Vagina (tissue), 2 donors: ENCODE measurements around the gene GRIK4. TPM values are rescaled to one million over a fixed set of nuclear protein-coding genes. Genes with fewer than 3 reads are reported as not detected.
A peak's percentile ranks its signal among the peaks of the same experiment; 100 is the strongest.

ENCODE experiments used
- DNase-seq, 2 donors: peaks; one replicate each; pipeline ENCODE4 v3.0.0-alpha.2; 2017; ENCODE audit errors: extremely low spot score in 2 of 2
- H3K27ac ChIP-seq: fragments of 200-600 bp; sonication (generic); one replicate; pipeline ENCODE4 v1.5.1; 2019
- H3K27me3 ChIP-seq: fragments of 200-600 bp; sonication (generic); one replicate; pipeline ENCODE4 v1.5.1; 2019
- H3K36me3 ChIP-seq, 2 donors: fragments of 200-600 bp; sonication (generic); one replicate each; pipeline ENCODE4 v1.5.1; 2017 to 2019
- H3K4me1 ChIP-seq: fragments of 200-600 bp; sonication (generic); one replicate; pipeline ENCODE4 v1.5.1; 2019
- H3K4me3 ChIP-seq, 2 donors: fragments of 200-600 bp; sonication (generic); 1 replicate in 1 of 2; 2 replicates in 1 of 2; pipeline ENCODE4 v1.5.1; 2016 to 2019
- H3K9me3 ChIP-seq: fragments of 200-600 bp; sonication (generic); one replicate; pipeline ENCODE4 v1.5.1; 2019
- POLR2A ChIP-seq, 2 donors: fragments of 450-650 bp; IDR thresholded peaks; one replicate each; pipeline ENCODE4 v1.6.1; 2017; ENCODE audit warnings: antibody characterized with exemption in 2 of 2, mild to moderate bottlenecking in 2 of 2, moderate library complexity in 2 of 2
- POLR2AphosphoS5 ChIP-seq, 2 donors: sonication (generic); formaldehyde crosslinking; IDR thresholded peaks; one replicate each; pipeline ENCODE4 v1.9.0; 2017; ENCODE audit warnings: antibody characterized with exemption in 2 of 2, mild to moderate bottlenecking in 2 of 2, low read depth in 1 of 2; ENCODE audit not compliant: insufficient read depth in 1 of 2
- intact Hi-C: fragments of 100-400 bp; cut with DNase I; formaldehyde crosslinking; loops from one replicate; pipeline ENCODE4 v1.15.1; 2023
- total RNA-seq: library from RNA; depleted of rRNA; stranded (reverse); fragments of >200 nt; gene quantifications from one replicate; pipeline ENCODE4 v1.2.3, GENCODE V29; 2016
- TF ChIP-seq, protein P1 (sequence below), 3 experiments: fragments of 450-650 bp in 2 of 3; fragments of 200-600 bp in 1 of 3; sonication (generic) in 1 of 3; IDR thresholded peaks; one replicate each; pipeline ENCODE4 v1.5.1; 2017 to 2019; ENCODE audit warnings: antibody characterized with exemption in 3 of 3, mild to moderate bottlenecking in 2 of 3, moderate library complexity in 2 of 3

The GRIK4 gene
- total RNA-seq, 1 donor from 2014 or later = 0.25 TPM

DNA sequence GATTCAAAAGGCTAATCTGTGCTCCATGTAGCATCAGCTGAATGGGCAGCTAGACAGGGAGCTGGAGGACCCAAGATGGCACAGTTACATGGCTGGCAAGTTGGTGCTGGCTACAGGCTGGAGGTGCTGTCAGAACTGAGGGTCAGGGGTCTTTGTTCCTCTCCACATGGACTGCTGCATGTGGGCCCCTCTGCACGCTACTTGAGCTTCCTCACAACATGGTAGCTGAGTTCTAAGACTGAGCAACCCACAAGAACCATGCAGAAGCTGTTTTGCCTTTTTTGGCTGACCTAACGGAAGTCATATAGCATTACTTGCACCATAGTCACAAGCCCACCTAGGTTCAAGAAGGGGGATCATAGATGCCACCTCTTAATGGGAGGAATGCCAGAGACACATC, 196.1 kb downstream of the GRIK4 start:
- no peak overlapping the region for H3K27ac ChIP-seq
- TF ChIP-seq POLR2AphosphoS5 (IDR thresholded peaks at IDR 0.05; ENCODE audit: insufficient read depth in 1 of 2, low read depth in 1 of 2) (no peak), POLR2A (IDR thresholded peaks at IDR 0.05) (no peak)
- TF ChIP-seq, protein P1, sequence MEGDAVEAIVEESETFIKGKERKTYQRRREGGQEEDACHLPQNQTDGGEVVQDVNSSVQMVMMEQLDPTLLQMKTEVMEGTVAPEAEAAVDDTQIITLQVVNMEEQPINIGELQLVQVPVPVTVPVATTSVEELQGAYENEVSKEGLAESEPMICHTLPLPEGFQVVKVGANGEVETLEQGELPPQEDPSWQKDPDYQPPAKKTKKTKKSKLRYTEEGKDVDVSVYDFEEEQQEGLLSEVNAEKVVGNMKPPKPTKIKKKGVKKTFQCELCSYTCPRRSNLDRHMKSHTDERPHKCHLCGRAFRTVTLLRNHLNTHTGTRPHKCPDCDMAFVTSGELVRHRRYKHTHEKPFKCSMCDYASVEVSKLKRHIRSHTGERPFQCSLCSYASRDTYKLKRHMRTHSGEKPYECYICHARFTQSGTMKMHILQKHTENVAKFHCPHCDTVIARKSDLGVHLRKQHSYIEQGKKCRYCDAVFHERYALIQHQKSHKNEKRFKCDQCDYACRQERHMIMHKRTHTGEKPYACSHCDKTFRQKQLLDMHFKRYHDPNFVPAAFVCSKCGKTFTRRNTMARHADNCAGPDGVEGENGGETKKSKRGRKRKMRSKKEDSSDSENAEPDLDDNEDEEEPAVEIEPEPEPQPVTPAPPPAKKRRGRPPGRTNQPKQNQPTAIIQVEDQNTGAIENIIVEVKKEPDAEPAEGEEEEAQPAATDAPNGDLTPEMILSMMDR (IDR thresholded peaks at IDR 0.05) = no peak
- no peaks in the 10 kb centered on the region for H3K36me3 ChIP-seq
- DNase-seq = peak; percentile 7 to 82
- no peaks in the 10 kb centered on the region for H3K9me3 ChIP-seq
- no peaks in the 10 kb centered on the region for H3K27me3 ChIP-seq
- peaks cover 27% of the 10 kb centered on the region for H3K4me1 ChIP-seq
- no peak overlapping the region for H3K4me3 ChIP-seq
- intact Hi-C loops = no loop called here

DNA sequence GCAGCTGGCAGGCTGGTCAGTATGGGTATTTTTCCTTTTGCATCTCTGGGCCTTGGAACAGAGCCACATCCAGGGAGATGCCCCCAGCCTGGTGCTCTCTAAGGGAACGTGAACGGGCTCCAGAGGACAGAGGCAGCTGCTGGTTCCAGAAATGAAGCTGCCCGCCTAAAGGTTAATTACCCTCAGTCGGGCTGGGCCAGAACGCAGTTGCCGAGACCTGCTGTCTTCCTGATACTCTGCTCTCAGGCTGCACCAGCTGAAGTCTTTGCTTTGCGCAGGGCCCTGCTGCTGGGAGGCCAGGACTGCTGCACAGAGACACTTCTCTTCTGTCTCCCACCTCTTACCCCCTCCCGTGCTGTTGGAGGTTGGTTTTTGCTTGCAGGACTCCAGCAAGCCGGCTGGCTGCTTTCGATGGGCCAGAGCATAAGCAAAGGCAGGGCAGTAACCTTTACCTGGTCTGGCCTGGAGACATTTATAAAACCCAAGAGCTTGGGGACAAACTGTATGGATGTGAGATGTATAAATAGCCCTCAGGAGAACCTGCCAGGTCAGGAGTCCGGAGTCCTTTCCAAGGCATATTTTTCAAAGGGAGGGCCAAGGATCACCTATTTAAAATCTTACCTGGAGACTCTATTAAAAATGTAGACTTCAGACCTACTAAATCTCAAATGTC, 197.1 kb downstream of the GRIK4 start:
- DNase-seq = peak in 1 of 2 donors; percentile 78
- no peak overlapping the region for H3K27ac ChIP-seq
- H3K4me1 ChIP-seq = peaks cover 34% of the 10 kb centered on the region
- no peaks in the 10 kb centered on the region for H3K27me3 ChIP-seq
- intact Hi-C loops = no loop called here
- no peak for TF ChIP-seq POLR2AphosphoS5 (IDR thresholded peaks at IDR 0.05; ENCODE audit: insufficient read depth in 1 of 2, low read depth in 1 of 2)
- TF ChIP-seq POLR2A (IDR thresholded peaks at IDR 0.05) = no peak
- TF ChIP-seq, protein P1 (IDR thresholded peaks at IDR 0.05) = no peak
- H3K36me3 ChIP-seq = no peaks in the 10 kb centered on the region
- H3K9me3 ChIP-seq = no peaks in the 10 kb centered on the region
- no peak overlapping the region for H3K4me3 ChIP-seq

DNA sequence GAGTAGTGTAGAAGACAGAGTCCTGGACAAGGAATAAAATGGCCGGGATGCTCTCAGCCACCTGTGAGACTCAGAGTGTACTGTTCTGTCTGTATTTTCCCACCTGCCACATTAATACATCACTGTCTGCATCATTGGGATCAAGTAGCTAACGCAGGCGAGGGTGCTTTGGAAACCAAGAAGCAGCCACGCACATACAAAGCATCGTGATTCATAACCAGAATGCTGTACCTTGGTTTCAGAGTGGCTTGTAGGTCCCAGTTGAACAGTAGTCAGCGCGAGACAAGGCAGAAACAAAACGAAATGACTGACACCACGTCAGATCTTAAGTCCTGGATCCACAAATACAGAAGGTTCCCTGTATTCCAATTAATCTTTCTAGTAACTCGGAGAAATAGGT, 198.3 kb downstream of the GRIK4 start:
- peak overlapping the region; percentile 63 for H3K27ac ChIP-seq
- intact Hi-C loops = no loop called here

DNA sequence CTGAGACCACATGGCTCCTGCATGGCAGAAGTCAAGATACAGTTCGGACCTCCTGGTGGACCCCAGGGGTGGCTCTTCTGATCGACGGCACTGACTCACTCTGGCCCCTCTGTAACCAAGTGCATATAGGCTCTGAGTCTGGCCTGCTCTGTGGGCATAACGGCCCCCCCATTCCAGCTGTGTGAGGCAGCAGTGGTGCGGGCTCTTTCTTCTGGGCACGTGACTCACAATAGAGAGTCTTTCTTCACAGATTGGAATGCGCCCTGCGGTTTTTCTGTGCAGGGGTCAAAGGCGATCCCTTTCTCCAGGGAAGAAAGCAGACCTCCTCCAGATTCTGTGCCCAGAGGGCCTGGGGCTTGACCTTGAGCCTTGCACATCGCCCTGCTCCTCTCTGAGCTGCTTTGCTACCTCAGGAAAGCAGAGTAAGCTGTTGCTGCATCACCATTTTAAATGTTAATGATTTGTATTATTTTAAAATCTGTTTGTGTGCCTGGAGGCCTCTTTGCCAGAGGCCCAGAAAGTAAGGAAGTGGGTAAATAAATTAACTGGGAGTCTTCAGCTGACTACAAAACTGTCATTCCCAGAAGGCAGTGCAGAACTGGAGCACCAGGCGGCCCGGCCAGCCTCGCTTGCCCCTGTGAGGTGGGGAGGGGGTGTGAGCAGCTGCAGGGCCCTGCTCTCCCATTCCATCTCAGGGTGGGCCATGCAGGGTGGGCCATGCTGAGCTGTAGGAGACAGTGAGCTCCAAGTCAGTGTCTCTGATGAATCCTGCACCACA, 199.0 kb downstream of the GRIK4 start:
- Histone ChIP-seq H3K4me3 (no peak overlapping the region), H3K9me3 (no peaks in the 10 kb centered on the region), H3K36me3 (no peaks in the 10 kb centered on the region), H3K4me1 (peaks cover 37% of the 10 kb centered on the region), H3K27me3 (no peaks in the 10 kb centered on the region), H3K27ac (peak overlapping the region; percentile 63)
- intact Hi-C loops = no loop called here
- no peak for TF ChIP-seq POLR2A (IDR thresholded peaks at IDR 0.05)
- TF ChIP-seq, protein P1 (IDR thresholded peaks at IDR 0.05) = no peak
- TF ChIP-seq POLR2AphosphoS5 (IDR thresholded peaks at IDR 0.05; ENCODE audit: insufficient read depth in 1 of 2, low read depth in 1 of 2) = peak; percentile 37 to 43
- peak in 1 of 2 donors; percentile 90 for DNase-seq

More for the DNA sequence above, 198.3 kb downstream of the GRIK4 start:
- no peaks in the 10 kb centered on the region for H3K9me3 ChIP-seq
- no peaks in the 10 kb centered on the region for H3K27me3 ChIP-seq
- TF ChIP-seq, protein P1 (IDR thresholded peaks at IDR 0.05) = no peak
- TF ChIP-seq POLR2A (IDR thresholded peaks at IDR 0.05) (no peak), POLR2AphosphoS5 (IDR thresholded peaks at IDR 0.05; ENCODE audit: insufficient read depth in 1 of 2, low read depth in 1 of 2) (no peak)
- H3K4me1 ChIP-seq = peaks cover 37% of the 10 kb centered on the region
- no peaks in the 10 kb centered on the region for H3K36me3 ChIP-seq
- no peak overlapping the region for H3K4me3 ChIP-seq
- peak in 1 of 2 donors; percentile 56 for DNase-seq

DNA sequence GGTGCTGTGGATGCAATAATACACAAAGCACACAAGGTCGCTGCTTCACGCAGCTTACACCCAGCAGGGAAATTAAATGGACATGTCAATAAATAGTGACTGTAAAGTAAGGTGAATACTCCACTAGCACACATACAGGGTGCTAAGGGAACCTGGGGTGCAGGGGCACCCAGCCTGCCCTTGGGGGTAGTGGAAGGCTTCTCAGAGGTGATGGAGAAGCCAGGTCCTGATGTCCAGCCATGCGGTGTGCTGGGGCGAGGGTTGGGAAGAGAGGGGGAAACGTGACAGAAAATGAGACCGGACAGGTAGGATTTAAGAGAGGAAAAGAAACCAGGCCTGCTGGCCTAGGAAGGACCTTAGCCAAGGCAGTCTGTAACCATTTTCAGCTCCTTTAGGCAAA, 200.5 kb downstream of the GRIK4 start:
- Histone ChIP-seq H3K27ac (peak overlapping the region; percentile 63), H3K36me3 (no peaks in the 10 kb centered on the region), H3K27me3 (no peaks in the 10 kb centered on the region), H3K9me3 (no peaks in the 10 kb centered on the region), H3K4me3 (no peak overlapping the region), H3K4me1 (peaks cover 37% of the 10 kb centered on the region)
- intact Hi-C loops = no loop called here
- TF ChIP-seq, protein P1 (IDR thresholded peaks at IDR 0.05) = no peak
- TF ChIP-seq POLR2A (IDR thresholded peaks at IDR 0.05) (no peak), POLR2AphosphoS5 (IDR thresholded peaks at IDR 0.05; ENCODE audit: insufficient read depth in 1 of 2, low read depth in 1 of 2) (no peak)
- no peak for DNase-seq
